ENCODE measurements around the gene LRRC74B.

DNA sequence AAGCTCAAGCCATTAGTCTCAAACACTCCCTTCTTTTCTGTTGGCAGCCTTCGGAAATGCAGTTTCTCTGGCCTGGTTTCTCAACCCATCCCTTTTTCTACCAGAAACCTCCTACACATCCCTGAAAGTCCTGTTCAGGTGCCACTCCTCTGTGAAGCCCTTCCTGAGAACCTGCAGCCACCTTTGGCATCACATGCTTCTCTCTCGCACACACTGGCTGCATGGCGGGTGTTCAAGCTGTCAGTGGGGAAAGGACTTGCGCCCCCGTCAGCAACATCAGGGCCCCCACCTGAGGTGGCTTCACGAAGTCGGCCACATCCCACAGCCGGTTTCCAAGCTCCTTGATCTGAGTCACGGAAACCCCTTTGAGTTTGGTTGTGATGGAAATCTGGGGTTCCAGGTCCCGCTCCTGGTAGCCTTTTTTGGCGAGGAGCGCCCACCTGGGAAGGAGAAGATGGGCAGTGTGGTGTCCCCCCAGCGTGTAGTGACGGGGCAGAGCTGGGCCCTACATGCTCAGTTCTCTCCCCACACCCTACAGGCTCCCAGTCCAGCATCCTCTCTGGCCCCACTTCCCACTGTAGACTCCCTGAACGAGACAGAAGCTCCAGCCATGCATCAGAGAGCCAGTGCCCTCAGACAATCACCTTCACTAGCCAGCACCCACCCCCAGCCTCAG is 1.7 kb upstream of the LRRC74B start:
- TF ChIP-seq, protein P1, sequence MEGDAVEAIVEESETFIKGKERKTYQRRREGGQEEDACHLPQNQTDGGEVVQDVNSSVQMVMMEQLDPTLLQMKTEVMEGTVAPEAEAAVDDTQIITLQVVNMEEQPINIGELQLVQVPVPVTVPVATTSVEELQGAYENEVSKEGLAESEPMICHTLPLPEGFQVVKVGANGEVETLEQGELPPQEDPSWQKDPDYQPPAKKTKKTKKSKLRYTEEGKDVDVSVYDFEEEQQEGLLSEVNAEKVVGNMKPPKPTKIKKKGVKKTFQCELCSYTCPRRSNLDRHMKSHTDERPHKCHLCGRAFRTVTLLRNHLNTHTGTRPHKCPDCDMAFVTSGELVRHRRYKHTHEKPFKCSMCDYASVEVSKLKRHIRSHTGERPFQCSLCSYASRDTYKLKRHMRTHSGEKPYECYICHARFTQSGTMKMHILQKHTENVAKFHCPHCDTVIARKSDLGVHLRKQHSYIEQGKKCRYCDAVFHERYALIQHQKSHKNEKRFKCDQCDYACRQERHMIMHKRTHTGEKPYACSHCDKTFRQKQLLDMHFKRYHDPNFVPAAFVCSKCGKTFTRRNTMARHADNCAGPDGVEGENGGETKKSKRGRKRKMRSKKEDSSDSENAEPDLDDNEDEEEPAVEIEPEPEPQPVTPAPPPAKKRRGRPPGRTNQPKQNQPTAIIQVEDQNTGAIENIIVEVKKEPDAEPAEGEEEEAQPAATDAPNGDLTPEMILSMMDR (IDR thresholded peaks at IDR 0.05; ENCODE audit: poor library complexity): no peak
- no peak for TF ChIP-seq EZH2 (IDR thresholded peaks at IDR 0.05; ENCODE audit: borderline replicate concordance)
- no peak for TF ChIP-seq EZH2phosphoT487 (IDR thresholded peaks at IDR 0.05; ENCODE audit: low read depth, severe bottlenecking, unreplicated experiment)

All from hepatocyte (in vitro differentiated cells).